D721Med (cell line): ENCODE data around the gene RHOU.
"Not testable (repeated sequence)": the region's sequence is repeated elsewhere in the genome, so short reads cannot be mapped to it uniquely, and the experiment has no call there.

Source experiments
- DNase-seq: peaks from one replicate; pipeline ENCODE4 v3.0.0; 2011; ENCODE audit warnings: low spot score; ENCODE audit not compliant: insufficient read length
- FAIRE-seq: peaks from 2 replicates; lab custom pipeline; 2011; peaks lifted over from hg19 to GRCh38; lab: Jason Lieb, UNC
- TF ChIP-seq, protein P1 (sequence below): IDR thresholded peaks from 2 replicates; pipeline ENCODE4 v1.5.1; 2012; ENCODE audit warnings: mild to moderate bottlenecking, control low read depth; ENCODE audit not compliant: insufficient read depth; ENCODE audit errors: missing control alignments

RHOU gene

DNA sequence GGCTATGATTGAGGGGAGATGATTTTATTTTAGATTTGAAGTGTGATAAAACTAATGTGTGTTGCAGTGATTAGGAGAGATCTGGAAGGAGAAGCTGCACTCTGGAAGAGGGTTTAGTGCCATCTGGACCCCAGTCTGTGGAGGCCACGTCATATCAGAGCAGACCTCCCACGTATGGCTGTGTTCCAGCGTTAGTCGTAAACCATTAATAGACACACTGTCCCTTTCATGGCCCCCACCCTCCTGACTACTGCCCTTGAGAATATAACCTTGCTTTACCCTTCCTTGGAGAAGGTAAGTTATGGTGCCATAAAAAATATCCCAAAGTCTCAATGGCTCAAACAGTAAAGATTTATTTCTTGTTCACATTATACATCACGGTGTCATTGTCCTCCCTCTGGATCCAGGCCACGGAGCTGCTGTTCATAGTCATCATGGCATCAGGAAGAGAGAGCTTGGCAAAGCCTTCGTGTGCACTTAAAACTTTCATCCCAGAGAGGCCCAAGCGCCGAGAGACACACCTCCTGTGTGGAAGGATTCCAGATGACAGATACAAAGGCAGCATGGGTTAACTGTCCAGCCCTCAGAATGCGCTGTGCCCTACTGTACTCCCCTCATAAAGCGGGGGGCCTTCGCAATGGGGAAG is 33.2 kb downstream of the RHOU start:
- TF ChIP-seq, protein P1, sequence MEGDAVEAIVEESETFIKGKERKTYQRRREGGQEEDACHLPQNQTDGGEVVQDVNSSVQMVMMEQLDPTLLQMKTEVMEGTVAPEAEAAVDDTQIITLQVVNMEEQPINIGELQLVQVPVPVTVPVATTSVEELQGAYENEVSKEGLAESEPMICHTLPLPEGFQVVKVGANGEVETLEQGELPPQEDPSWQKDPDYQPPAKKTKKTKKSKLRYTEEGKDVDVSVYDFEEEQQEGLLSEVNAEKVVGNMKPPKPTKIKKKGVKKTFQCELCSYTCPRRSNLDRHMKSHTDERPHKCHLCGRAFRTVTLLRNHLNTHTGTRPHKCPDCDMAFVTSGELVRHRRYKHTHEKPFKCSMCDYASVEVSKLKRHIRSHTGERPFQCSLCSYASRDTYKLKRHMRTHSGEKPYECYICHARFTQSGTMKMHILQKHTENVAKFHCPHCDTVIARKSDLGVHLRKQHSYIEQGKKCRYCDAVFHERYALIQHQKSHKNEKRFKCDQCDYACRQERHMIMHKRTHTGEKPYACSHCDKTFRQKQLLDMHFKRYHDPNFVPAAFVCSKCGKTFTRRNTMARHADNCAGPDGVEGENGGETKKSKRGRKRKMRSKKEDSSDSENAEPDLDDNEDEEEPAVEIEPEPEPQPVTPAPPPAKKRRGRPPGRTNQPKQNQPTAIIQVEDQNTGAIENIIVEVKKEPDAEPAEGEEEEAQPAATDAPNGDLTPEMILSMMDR, result no peak
- FAIRE-seq (no peak), DNase-seq (no peak)

DNA sequence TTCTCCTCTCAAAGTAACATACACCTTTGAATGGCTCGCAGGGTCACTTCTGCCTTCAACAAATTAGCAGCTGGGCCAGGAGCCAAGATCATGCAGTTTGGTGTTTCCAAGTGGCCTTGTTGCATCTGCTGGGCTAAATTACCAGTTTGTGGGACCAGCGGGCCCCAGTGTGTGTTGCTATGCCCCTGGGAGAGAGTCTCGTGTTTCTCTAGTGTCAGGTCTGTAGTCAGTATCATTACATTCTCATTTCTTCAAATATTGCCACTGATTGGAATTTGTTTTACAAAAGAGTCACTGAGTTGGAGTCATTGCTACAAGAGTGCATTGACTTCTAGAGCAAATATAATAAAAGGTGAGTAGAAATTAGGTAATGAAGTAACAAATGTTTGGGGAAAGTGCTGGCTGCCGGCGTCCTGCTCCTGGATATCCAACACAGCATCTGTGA is 35.5 kb downstream of the RHOU start:
- no peak for DNase-seq
- TF ChIP-seq, protein P1, result no peak
- FAIRE-seq, result no peak

DNA sequence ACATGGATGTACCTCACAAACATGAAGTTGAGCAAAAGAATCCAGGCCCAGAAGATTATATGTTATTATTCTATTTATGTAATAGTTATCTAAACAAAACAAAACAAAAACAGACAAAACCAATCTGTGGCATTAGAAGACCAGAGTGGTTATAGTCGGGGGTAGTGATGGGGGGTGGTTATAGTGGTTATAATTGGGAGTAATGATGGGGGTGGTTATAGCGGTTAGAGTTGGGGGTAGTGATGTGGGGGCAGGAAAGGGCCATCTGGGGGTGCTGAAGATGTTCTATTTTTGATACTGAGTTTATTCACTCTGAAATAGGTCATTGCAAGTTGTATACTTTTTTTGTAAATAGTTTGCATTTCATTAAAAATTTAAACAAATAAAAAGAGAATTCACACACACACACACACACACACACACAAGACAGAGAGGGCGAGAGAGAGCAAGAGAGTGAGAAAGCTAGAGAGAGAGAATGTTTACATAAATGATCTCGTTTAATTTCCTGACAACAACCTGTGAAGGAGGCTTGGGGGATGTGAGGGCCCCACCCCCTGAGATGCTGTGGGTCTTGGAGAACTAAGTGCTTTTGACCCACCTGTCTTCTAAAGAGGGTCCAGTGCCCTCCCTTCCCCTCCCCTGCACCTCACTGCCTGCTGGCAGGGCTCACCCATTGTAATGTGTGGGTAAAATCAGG is 37.4 kb downstream of the RHOU start:
- TF ChIP-seq, protein P1, result no peak
- DNase-seq (no peak), FAIRE-seq (no peak)

DNA sequence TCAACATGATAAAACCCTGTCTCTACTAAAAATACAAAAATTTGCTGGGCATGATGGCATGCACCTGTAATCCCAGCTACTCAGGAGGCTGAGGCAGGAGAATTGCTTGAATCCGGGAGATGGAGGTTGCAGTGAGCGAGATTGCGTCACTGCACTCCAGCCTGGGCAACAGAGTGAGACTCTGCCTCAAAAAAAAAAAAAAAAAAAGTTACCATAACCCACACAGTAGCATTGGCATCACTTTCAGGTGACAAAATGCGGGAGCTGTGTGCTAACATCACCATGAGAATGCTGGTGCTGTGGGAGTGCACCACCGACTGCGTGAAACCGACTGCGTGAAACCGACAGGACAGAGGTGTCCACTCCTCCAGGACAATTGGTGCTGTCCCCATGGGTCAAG is 40.7 kb downstream of the RHOU start:
- not testable (repeated sequence) for FAIRE-seq, DNase-seq

DNA sequence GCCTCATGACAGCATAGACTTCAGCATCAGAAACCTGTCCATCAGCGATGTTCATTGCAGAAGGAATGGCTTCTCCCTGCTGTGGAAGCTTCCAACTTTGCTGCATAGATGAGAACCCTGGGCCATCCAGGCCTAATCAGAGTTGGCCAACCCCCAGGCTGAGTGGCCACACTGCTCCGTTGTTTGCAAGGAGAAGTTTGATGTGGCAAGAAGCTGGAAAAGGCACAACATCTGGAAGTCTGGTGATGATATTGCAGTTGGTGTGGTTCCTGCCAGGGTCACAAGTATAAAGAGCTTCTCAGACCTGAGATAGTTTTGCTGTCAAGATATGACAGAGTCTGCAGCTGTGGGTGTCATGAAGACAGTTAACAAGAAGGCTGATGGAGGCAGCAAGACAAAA is 41.2 kb downstream of the RHOU start:
- no peak for DNase-seq
- FAIRE-seq, result no peak
- TF ChIP-seq, protein P1, result no peak

DNA sequence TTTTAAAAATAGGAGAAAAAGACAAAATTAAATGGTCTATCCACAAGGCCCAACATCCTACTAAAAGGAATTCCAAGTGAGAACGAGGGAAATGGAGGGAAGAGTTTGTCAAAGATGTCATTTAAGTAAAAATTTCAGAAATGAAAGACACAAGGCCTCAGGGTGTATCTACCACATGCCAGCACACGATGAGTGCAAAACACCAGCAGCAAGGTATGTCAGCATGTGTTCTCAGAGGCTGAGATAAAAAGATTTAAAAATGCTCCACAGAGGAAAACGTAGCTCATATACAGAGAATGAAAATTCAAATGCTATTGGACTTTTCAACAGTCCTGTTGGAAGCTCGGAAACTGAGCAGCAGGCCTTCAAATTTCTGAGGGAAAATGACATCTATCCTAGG is 42.0 kb downstream of the RHOU start:
- FAIRE-seq (no peak), DNase-seq (no peak)
- TF ChIP-seq, protein P1, result no peak

DNA sequence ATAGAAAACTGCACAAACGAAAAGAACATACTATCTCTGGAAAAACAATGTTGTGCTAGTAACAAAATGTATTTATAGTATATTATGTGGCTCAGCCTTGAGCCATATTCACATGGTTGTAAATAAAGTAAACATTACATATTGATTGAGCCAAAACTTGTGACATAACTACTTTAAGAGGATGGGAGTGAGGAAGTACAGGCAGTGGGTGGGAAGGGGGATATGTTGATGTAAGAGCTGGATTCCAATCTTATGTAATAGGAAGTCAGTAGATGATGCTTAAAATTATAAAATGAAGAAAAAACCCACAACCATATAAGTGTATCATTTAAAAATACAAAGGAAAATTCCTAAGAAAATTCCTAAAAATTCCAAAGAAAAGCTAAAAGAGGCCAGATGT is 42.7 kb downstream of the RHOU start:
- FAIRE-seq (no peak), DNase-seq (no peak)
- TF ChIP-seq, protein P1, result no peak
